NCI-H774 (cell line): ENCODE data around the gene E2F6.
A peak's percentile ranks its signal among the peaks of the same experiment; 100 is the strongest.

ENCODE experiments used
- DNase-seq: peaks from one replicate; lab custom pipeline; 2025; lab: John Stamatoyannopoulos, UW

E2F6 gene, protein sequence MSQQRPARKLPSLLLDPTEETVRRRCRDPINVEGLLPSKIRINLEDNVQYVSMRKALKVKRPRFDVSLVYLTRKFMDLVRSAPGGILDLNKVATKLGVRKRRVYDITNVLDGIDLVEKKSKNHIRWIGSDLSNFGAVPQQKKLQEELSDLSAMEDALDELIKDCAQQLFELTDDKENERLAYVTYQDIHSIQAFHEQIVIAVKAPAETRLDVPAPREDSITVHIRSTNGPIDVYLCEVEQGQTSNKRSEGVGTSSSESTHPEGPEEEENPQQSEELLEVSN

DNA sequence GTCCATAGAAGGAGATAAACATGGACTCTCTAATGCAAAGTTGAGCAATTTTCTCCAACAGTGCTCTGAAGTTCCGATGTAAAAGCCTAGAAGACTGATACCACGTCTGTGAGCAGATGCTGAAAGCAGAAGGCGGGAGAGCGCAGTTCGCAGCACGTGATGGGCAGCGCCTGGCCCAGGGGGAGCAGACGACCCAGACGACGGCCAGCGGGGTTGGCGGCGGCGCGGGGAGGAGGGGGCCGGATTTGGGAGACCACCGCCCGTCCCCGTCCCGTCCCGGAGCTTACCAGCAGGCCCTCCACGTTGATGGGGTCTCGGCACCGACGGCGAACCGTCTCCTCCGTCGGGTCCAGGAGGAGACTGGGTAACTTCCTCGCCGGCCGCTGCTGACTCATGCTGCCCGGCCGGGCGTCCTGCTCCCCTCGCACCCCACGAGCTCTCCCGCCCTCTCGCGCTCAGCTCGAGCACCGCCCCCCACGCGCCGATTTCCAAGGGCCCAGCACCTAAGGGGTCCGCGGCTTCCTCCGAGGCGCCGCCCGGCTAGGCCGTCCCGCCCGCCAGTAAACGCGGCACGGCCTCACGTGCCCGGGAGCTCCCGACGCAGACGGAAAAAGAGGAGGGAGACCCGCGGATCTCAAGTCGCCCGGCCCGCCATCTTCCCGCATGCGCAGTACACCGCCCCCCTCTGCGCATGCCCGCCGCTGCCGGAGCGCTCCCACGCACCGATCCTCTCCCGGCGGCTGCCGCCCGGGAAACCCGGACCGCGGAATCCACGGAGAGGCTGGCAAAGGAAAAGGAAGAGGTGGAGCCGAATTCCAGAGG is at the start of gene E2F6:
E2F6 (minus strand) TSS at position 677 of the 822 bp plus-strand sequence; CDS start at position 395, 282 bp downstream.
- DNase-seq: peak; percentile 91

DNA sequence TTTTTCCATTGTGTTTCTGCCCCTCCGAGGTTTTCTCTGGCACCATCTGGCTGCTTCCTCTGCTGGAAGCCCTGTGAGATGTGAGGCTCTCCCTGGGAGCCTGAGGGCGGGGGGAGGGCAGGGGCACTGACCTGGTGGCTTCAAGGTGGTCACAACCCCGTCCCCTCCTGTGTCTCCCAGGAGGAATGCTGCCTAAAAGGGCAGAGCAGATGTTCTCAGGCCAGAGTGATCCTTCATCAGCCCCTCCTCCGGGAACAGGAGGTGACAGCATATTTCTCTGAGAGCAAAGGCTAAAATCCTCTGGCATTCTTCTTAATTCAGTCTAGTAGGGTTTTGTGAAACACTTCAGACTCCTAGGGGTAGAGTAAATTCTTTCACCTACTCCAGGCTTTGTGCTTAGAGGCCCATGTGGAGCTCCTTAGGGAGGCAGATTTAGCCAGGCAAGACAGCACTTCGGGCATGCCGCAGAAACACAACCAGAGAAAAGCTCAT is 49.6 kb upstream of the E2F6 start:
- DNase-seq: no peak

DNA sequence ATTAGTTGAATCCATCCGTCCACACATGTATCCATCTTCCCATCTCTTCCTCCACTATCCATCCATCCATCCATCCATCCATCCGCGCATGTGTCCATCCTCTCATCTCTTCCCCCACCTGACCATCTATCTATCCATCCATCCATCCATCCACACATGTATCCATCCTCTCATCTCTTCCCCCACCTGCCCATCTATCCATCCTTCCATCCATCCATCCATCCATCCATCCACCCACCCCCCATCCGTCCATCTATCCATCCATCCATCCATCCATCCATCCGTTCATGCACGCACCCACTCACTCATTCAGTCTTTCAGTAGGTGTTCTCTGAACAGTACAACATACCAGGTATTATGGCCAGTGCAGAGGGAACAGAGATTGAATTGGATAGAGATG is 48.9 kb upstream of the E2F6 start:
- no peak for DNase-seq

DNA sequence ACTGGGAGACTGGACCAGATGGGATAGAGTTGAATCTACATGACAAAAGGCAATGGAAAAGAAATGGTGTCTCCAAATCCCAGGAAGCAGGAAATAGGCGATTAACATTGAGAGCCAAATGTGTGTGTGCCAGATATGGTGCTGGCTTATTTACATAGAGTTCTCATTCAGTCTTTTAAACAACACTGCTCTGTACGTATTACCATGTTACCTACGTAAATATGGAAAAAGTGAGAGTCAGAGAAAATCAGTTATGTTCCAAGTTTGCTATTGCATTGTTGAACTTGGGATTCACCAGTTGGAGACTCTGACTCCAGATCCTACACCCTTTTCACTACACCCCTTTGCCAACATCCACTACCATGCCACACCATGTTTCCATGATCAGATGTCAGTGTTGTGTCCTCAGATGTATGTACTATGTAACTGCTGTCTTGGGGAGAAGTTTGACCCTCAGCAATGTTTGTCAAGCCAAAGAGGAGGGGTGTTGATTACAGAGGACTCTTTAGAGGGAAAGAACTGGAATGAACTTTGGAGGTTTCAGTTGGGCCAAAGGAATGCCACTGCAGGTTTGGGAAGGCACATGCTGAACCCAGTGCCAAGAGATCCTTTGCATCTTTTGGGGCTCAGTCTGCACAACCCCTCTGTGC is 48.2 kb upstream of the E2F6 start:
- no peak for DNase-seq

DNA sequence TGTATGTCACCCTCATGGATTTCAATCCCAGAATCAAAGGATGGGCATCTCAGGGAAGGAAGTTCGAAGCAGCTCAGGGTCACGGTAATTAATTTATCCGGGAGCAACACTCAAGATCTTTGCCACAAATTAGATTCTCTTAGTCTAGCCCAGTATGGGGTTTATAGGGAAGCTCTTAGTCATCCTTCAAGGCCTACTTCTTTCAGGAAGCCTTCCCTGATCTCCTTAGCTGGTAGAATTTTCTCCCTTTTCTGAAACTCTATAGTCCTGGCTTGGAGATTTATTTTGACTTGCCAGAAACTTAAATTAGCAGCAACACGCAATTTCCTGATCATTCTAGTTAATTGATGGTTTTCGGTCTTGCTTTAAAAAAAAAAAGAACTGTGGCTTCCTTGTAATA is 47.4 kb upstream of the E2F6 start:
- no peak for DNase-seq

DNA sequence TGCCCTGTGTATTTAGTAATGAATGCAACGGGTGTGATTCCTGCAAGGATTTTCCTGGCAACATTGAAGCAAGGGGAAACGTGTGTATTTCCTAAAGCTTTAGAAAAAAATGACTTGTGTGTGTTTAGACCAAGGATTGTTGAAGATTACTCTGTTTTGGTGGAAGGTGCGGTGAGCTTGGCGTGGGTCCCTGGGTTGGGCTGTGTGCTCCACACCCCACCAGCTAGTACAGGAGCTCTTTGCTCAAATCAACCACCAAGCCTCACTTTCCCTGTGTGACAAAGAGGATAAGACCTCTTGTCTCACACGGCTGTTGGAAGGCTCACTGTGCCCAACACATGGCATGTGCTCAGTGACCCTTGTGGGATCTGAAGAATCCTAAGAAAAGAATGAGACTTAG is 46.5 kb upstream of the E2F6 start:
- no peak for DNase-seq

DNA sequence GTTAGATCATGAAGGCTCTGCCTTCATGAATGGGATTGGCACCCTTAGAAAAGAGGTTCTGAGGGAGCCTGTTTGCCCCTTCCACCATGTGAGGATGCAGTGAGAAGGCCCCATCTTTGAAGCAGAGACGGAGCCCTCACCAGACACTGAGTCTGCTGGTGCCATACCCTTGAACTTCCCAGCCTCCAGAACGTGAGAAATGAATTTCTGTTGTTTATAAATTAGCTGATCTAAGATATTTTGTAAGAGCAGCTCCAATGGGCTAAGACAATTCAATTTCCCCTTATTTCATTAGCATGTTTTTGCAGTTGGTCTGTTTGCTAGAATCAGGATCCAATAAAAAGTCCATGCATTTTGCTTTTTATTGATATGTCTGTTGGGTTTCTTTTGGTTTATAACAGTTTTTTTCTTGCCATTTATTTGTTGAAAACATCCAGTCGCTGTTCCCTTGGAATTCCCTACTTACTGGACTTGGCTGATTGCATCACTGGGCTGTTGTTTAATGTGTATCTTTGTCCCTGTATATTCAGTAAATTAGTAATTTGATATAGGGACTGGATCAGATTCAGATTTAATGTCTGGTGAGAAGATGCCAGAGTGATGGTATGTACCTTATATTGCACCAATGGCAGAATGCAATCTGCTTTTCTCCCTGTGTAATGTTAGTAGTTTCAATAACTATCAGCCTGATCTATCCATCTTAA is 43.8 kb upstream of the E2F6 start:
- DNase-seq: no peak

DNA sequence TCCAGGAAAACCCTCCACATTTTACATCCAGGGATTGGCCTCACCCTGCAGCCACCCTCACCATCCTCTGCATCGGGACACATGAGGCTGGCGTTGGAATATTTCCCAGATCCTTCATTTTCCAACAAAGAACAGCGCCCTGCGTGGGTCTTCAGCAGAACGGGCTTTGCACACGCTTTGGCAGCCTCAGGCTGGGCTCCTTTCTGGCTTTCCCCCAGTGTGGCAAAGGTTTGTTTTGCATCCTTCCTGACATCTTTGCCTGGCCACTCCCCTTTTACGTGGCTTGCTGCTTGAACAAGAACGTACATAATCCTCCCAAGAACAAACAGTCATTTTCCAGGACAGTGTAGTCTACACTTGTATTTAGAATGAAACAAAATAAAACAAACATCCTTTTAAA is 42.3 kb upstream of the E2F6 start:
- DNase-seq: no peak

DNA sequence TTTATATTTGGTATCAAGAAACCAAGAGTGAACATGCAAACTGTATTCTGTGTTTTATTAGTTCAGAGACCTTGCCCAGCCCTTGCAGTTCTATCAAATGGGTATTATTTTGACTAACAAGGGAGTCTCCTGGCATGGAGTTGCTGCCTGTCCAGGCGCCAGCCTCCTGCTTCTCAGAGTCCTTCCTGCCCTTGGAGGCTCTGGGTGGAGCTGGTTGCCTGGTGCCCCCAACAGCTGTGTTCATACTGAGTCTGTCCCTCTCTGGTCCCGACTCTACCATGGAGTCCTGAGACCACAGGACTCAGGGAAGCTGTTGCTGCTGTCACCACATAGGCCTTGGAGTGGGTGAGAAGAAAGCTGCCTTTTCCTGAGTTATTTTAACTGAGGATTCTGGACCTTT is 41.6 kb upstream of the E2F6 start:
- DNase-seq: no peak

DNA sequence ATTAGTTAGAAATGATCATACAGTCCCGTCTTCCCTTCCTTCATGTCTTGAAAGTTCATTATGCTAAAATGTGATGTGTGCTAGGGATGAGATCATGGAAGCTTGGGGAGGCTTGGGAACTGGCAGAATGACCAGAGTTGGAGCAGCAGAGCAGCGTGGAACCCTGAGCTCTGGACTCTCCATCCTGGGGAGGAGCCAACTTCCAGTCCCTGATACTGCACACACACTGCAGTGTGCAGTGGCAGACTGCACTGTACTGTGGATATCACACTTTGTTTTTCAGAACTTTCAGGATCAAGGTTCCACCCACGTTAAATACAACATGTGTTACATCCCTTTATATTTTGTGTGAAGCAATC is 40.6 kb upstream of the E2F6 start:
- no peak for DNase-seq

DNA sequence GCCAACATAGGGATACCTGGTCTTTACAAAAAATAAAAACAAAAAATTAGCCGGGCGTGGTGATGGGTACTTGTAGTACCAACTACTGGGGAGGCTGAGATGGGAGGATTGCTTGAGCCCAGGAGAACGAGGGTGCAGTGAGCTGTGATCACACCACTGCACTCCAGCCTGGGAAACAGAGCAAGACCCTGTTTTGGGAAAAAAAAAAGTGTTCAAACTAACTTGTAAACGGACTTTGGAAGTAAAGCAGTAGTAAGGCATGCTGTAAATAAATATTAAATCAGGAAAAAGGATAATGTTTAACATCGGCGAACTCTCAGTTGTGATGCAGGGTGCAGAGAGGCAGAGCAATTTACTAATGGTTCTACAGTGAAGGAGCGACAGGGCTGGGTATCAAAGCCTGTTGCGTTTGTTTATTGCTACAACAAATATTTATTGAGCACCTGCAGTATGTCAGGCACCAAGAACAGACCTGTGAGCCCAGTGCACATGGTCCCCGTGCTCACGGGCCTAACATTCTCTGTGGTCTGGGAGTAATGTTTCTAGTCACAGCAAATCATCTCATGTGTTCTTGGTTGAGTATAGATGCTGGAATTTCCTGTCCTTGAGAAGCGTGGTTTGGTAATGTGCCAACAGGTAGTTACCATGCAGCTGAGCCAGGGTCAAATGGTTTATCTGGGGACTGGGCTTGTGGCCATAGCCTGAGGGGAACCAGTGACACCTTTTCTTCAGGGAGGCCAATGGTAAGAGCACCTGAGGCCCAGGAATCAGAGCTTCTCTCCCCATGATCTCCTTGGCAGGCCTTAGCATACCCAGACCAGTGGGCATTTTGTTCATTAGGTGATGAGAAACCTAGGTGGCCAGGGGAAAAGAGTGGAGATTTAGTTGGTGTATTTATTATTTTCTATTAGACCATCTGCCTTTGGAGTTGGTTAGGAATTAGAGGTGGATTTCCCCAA is 40.0 kb upstream of the E2F6 start:
- no peak for DNase-seq

DNA sequence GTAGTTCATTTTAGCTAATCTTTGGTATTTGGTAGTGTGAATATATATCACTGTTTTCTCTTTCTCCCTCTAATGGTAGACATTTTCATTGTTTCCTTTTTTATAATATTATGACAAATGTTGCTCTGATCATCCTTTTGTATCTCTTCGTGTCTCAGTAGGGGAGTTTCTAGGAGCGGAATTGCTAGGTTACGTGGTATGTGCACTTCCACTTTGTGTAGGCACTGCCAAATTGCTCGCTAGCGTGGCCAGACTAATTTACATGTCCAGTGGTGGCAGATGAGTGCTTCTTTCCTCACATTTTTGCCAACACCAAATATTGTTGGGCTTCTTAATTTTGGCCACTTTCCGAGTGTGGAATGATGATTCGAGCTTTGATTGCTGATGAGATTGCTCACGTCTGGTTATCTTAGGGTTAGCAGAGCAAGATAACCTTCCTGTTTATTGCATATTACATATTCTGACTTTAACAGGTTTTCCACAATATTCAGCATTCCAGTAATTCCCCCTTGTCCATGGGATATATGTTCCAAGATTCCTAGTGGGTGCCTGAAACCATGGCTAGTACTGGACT is 37.5 kb upstream of the E2F6 start:
- no peak for DNase-seq

DNA sequence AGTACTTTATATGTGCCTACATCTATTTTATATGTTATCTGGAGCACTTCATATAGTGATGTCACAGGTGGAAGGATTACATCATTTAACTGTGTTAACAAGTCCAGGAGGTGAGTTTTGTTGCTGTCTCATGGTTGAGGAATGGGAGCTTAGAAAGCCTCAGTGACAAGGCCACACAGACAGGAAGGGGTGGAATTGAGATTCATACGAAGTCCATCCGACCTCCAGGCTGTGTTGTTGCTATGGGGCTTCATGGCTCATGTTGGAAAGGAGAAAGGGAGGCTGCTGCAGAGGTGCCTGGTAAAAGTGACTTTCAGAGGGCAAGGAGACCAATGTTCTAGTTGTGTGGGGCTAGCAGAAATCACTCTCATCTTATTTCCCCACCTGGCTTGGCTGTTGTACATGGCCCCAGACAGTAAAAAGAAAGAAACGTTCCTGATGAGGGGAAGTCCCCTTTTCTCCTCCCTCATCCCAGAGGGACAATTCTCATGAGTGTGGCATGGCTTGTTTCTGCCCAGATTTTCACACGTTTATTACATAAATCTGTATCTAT is 36.9 kb upstream of the E2F6 start:
- DNase-seq: no peak

DNA sequence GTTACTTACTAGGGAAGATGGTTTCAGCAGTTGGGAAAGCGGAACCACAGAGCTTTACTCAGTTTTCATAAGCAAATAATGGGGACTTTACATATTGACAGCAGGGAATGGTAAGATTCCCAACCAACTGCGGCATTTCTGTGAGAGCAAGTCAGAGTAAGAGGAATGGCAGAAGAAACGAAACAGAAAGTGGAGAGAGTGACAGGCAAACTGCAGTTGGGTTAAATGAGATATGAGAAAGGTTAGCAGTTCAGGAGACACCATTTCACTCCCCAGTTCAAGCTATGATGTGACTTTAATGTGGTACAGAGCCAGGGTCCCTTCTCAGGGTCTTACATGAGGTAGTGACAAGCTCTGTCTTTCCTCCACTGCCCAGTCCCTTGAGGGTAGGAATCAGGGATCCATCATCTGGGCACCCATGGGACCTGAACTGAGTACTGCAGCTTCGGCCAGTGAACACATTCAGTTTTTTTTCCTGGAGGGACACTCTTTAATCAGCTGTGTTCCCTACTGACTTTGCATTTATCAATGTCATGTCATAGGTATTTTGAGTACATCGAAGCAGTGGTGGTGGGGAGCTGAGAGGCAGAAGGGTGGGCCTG is 34.8 kb upstream of the E2F6 start:
- DNase-seq: no peak

DNA sequence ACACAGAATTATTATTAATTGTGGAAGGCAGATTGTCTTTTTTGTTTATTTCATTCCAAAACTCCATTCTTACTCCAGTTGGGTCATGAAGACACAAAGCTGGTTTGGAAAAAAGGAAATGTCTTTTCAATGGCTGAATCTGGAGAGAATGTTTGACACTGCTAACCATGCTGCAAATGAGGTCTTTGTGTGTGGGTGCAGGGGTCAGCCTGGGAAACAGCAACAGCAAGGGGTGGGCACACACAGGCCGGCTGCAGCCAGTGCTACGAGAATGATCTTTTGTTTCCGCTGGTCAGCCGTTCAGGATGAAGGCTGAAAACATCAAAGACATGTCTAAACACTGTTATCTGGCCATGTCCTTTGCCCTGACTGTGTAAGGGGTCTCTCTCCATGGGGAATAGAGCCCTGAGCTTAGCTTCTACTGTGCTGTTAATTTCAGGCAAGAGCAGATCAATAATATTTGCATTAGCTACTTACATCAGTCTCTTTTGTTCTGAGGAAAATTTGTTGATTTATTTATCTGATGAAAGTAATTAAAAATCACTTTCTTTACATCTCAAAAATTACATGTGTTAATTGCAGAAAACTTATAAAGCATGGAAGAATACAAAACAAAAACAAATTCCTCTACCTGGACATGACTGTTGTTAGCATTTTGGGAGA is 33.3 kb upstream of the E2F6 start:
- no peak for DNase-seq

DNA sequence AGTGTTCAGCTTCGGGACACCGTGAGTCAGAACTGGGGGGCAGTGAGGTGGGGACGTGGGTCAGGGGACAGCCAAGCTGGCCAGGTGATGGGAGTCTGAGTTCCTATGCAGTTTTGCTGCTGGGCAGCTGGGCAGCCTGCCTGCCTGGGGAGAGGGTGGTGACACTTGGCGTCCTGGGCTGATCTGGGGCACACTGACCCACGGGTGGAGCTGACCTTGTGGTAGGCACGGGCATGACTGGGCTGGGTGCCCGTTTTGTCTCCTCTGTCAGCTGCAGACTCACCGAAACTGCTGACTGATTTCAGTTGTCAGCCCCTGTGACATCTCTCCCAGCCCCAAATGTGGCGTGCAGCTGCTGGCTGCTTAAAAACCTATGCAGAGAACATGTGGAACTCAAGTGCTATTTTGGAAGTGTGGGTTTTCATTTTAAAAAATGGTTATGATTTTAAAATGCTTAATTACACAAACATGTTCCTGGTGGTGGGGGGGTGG is 32.6 kb upstream of the E2F6 start:
- no peak for DNase-seq

DNA sequence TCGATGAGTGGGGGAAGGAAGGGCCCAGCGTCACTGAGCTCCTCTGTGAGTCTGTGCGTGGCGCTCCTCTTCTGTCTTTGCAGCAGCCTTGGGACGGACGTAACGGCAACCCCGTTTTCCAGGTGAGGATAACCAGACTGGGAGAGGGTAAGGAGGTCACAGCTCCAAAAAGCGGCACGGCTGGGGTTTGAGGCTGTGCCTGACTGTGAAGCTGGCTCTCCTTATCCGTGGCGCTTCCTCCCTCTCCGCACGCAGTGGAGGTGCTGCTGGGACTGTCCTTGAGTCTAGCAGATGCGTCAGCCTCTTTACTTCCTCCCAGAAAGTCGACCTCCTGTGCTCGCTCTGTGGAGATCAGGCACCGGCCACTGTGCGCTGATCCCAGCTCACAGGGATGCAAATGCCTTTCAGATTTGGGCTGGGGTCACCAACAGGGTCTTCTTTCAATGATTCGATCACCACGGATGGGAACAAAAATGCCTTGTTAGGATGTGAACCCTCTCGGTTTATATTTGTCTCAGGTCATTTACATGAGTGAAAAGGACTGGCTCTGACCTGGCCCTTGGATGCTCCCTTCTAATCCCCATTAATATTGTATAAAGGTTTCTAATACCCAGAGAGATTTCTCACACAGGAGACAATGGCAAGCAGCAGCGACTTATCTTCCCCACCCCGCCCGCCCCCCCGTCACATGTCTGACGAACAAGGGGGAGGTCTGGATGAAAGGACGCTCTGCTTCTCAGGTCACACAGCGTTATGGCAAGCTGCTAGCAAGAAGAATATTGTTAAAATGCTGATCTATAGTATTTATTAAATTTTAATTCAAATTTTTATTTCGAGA is 30.1 kb upstream of the E2F6 start:
- no peak for DNase-seq

DNA sequence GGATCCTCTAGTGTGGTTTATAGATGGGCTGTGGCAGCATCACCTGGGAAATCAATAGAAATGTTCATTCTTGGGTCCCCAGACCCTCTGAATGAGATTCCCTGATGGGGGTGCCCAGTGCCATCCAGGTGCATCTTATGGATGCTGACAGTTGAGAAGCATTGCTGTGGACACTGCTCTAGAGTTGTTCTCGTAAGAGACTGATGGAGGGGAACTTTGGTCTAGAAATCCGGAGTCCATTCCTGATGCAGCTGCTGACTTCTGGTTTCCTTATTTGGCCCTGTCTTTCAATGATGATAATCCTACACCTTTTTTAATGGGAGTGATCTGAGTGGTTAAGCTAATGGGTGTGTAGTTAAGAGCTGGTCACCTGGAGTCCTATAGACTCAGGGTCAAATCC is 28.3 kb upstream of the E2F6 start:
- no peak for DNase-seq
